Endothelial cell (in vitro differentiated cells): ENCODE measurements around the gene IFT172. TPM values are rescaled to one million over a fixed set of nuclear protein-coding genes. Genes with fewer than 3 reads are reported as not detected.

Source experiments
- DNase-seq: peaks from one replicate; pipeline ENCODE4 v3.0.0; 2021; ENCODE audit warnings: low spot score
- H3K27ac Mint-ChIP-seq: one replicate; pipeline ENCODE4 v1.8.0; 2021; ENCODE audit warnings: mixed read lengths, inconsistent platforms; ENCODE audit not compliant: unreplicated experiment
- H3K27me3 Mint-ChIP-seq: one replicate; pipeline ENCODE4 v1.8.0; 2021; ENCODE audit warnings: mild to moderate bottlenecking, moderate library complexity, mixed read lengths, inconsistent platforms; ENCODE audit not compliant: unreplicated experiment
- H3K36me3 Mint-ChIP-seq: one replicate; pipeline ENCODE4 v1.8.0; 2021; ENCODE audit warnings: mild to moderate bottlenecking, low read depth, mixed read lengths, inconsistent platforms; ENCODE audit not compliant: unreplicated experiment
- H3K4me1 Mint-ChIP-seq: one replicate; pipeline ENCODE4 v1.8.0; 2021; ENCODE audit warnings: mild to moderate bottlenecking, mixed read lengths, inconsistent platforms; ENCODE audit not compliant: unreplicated experiment
- H3K4me3 Mint-ChIP-seq: one replicate; pipeline ENCODE4 v1.8.0; 2021; ENCODE audit warnings: mild to moderate bottlenecking, mixed read lengths, inconsistent platforms; ENCODE audit not compliant: unreplicated experiment
- H3K9me3 Mint-ChIP-seq: one replicate; pipeline ENCODE4 v1.8.0; 2021; ENCODE audit warnings: mixed read lengths, inconsistent platforms; ENCODE audit not compliant: unreplicated experiment
- CTCF ChIP-seq: fragments of 200-600 bp; sonication (generic); IDR thresholded peaks from one replicate; pipeline ENCODE4 v1.5.0; 2021; ENCODE audit warnings: antibody characterized with exemption; ENCODE audit not compliant: unreplicated experiment
- total RNA-seq: library from RNA; stranded (reverse); fragmentation: NEBNext Ultra II Directional; extraction: Animal tissue kit (Norgen Biotek cat#: 25700); gene quantifications from one replicate; pipeline ENCODE4 v1.2.1, GENCODE V29; 2021; ENCODE audit not compliant: unreplicated experiment

Gene IFT172
- total RNA-seq, 1 donor from 2014 or later: 32.2 TPM

- H3K27me3 Mint-ChIP-seq: no peaks in the 10 kb centered on the region
- no peak for TF ChIP-seq CTCF
- no peaks in the 10 kb centered on the region for H3K9me3 Mint-ChIP-seq
- no peak overlapping the region for H3K27ac Mint-ChIP-seq
- peaks cover 18% of the 10 kb centered on the region for H3K36me3 Mint-ChIP-seq
- H3K4me3 Mint-ChIP-seq: no peak overlapping the region
- no peaks in the 10 kb centered on the region for H3K4me1 Mint-ChIP-seq
- DNase-seq: no peak
Observed at GRCh38 chr2:27471961-27472360, 17.6 kb downstream of the IFT172 start.

DNA sequence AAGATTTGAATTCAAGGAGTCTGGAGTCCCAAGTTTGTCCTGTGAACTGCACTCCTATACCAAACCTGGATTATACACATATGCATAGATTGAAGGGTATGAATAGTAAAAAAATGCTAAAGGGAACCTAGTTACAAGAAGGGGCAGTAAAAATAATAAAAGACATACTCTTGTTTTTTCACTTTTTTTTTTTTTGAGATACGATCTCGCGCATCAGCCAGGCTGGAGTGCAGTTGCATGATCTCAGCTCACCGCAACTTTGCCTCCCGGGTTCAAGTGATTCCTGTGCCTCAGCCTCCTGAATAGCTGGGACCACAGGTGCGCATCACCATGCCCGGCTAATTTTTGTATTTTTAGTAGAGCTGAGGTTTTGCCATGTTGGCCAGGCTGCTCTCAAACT, 25.1 kb downstream of the IFT172 start:
- H3K9me3 Mint-ChIP-seq: no peaks in the 10 kb centered on the region
- no peak overlapping the region for H3K4me3 Mint-ChIP-seq
- DNase-seq: no peak
- H3K27me3 Mint-ChIP-seq: peaks cover 3% of the 10 kb centered on the region
- peaks cover 7% of the 10 kb centered on the region for H3K36me3 Mint-ChIP-seq
- no peak for TF ChIP-seq CTCF
- H3K27ac Mint-ChIP-seq: no peak overlapping the region
- peaks cover 4% of the 10 kb centered on the region for H3K4me1 Mint-ChIP-seq

- no peak for TF ChIP-seq CTCF
- Mint-ChIP-seq H3K4me3 (no peak overlapping the region), H3K4me1 (peaks cover 8% of the 10 kb centered on the region), H3K27me3 (peaks cover 3% of the 10 kb centered on the region), H3K9me3 (no peaks in the 10 kb centered on the region), H3K36me3 (peaks cover 19% of the 10 kb centered on the region), H3K27ac (no peak overlapping the region)
- DNase-seq: no peak
Observed at GRCh38 chr2:27461118-27461517, 28.4 kb downstream of the IFT172 start.

GRCh38 chr2:27453968-27454367, 35.6 kb downstream of the IFT172 start:
- DNase-seq: no peak
- H3K9me3 Mint-ChIP-seq: no peaks in the 10 kb centered on the region
- TF ChIP-seq CTCF: no peak
- H3K27me3 Mint-ChIP-seq: peaks cover 2% of the 10 kb centered on the region
- peaks cover 3% of the 10 kb centered on the region for H3K4me1 Mint-ChIP-seq
- H3K4me3 Mint-ChIP-seq: no peak overlapping the region
- H3K27ac Mint-ChIP-seq: no peak overlapping the region
- H3K36me3 Mint-ChIP-seq: peaks cover 38% of the 10 kb centered on the region

DNA sequence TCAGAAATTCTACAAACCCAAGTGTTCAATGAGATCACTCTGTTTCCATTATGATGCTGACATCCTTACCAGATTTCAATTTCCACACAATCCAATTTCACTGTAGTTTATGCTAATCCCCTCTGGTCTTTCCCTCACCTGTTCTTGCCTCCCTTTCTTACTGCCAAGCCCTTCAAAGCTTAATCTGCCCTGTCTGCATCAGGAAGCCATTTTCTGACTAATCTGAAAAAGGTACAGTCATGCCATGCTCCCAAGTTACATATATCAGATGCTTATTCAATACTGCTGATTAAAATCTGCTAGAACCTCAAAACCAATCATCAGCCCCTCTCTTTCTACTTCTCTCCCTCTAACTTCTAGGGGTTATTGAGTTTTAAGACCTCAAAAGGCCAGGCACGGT, 38.4 kb downstream of the IFT172 start:
- Mint-ChIP-seq H3K4me1 (peaks cover 3% of the 10 kb centered on the region), H3K4me3 (no peak overlapping the region), H3K9me3 (no peaks in the 10 kb centered on the region), H3K27me3 (peaks cover 2% of the 10 kb centered on the region), H3K36me3 (peaks cover 46% of the 10 kb centered on the region), H3K27ac (no peak overlapping the region)
- no peak for DNase-seq
- TF ChIP-seq CTCF: no peak
